HG03139 (cell line): ENCODE measurements around the gene SMIM21.

Experiments
- ATAC-seq: cut with Tn5 transposase; IDR thresholded peaks from one replicate; pipeline ENCODE4 v1.9.1; 2021; ENCODE audit not compliant: unreplicated experiment

The SMIM21 gene

GRCh38 chr18:75428490-75428889 lies 987 bp upstream of the SMIM21 start:
- no peak for ATAC-seq

GRCh38 chr18:75422341-75422910 lies 5.1 kb downstream of the SMIM21 start:
- ATAC-seq: no peak

GRCh38 chr18:75421656-75422055 lies 5.8 kb downstream of the SMIM21 start:
- no peak for ATAC-seq

GRCh38 chr18:75418293-75419005 lies 9.1 kb downstream of the SMIM21 start:
- no peak for ATAC-seq

- ATAC-seq: no peak
Observed at GRCh38 chr18:75410611-75411010, 16.9 kb downstream of the SMIM21 start.

GRCh38 chr18:75409806-75410205 lies 17.7 kb downstream of the SMIM21 start:
- ATAC-seq: no peak

- no peak for ATAC-seq
Observed at GRCh38 chr18:75408554-75409506, 18.7 kb downstream of the SMIM21 start.

- no peak for ATAC-seq
Observed at GRCh38 chr18:75407468-75408437, 19.8 kb downstream of the SMIM21 start.

GRCh38 chr18:75406491-75407445 lies 20.7 kb downstream of the SMIM21 start:
- no peak for ATAC-seq

GRCh38 chr18:75405351-75405750 lies 22.2 kb downstream of the SMIM21 start:
- no peak for ATAC-seq

- ATAC-seq: no peak
Observed at GRCh38 chr18:75400366-75400765, 27.1 kb downstream of the SMIM21 start.

GRCh38 chr18:75395137-75395536 lies 32.4 kb downstream of the SMIM21 start:
- ATAC-seq: no peak

GRCh38 chr18:75393721-75394120 lies 33.8 kb downstream of the SMIM21 start:
- ATAC-seq: no peak

- ATAC-seq: no peak
Observed at GRCh38 chr18:75392226-75392578, 35.3 kb downstream of the SMIM21 start.

GRCh38 chr18:75391279-75392225 lies 36.0 kb downstream of the SMIM21 start:
- ATAC-seq: no peak

- no peak for ATAC-seq
Observed at GRCh38 chr18:75390854-75391253, 36.6 kb downstream of the SMIM21 start.

GRCh38 chr18:75384144-75384543 lies 43.4 kb downstream of the SMIM21 start:
- no peak for ATAC-seq
